Ovary (tissue), 9 donors: Measurements from ENCODE around the gene ZNF292. TPM values are rescaled to one million over a fixed set of nuclear protein-coding genes. Genes with fewer than 3 reads are reported as not detected.
A peak's percentile ranks its signal among the peaks of the same experiment; 100 is the strongest.

ENCODE experiments used
- DNase-seq, 5 donors: peaks; one replicate each; pipeline ENCODE4 v3.0.0-alpha.2; 2019 to 2020
- H3K27ac ChIP-seq, 2 donors: fragments of 200-600 bp; one replicate each; pipeline versions ENCODE4 v1.5.1 to v1.8.0; 2019 to 2022
- H3K27me3 ChIP-seq: fragments of 200-600 bp; one replicate; pipeline ENCODE4 v1.8.0; 2022
- H3K36me3 ChIP-seq: fragments of 200-600 bp; sonication (generic); one replicate; pipeline ENCODE4 v1.5.1; 2019
- H3K4me1 ChIP-seq: one replicate; pipeline ENCODE4 v1.8.1; 2013; ENCODE audit warnings: mild to moderate bottlenecking, moderate library complexity; ENCODE audit not compliant: insufficient read depth
- H3K4me3 ChIP-seq: fragments of 200-600 bp; sonication (generic); one replicate; pipeline ENCODE4 v1.5.1; 2017
- H3K9me3 ChIP-seq, 2 donors: fragments of 200-600 bp in 1 of 2; sonication (generic) in 1 of 2; one replicate each; pipeline versions ENCODE4 v1.5.1 to v1.8.1; 2013 to 2019; ENCODE audit warnings: mild to moderate bottlenecking in 1 of 2, moderate library complexity in 1 of 2
- EP300 ChIP-seq: sonication (generic); formaldehyde crosslinking; IDR thresholded peaks from one replicate; pipeline ENCODE4 v1.6.1; 2017; ENCODE audit warnings: antibody characterized with exemption
- POLR2A ChIP-seq: fragments of 450-650 bp; IDR thresholded peaks from one replicate; pipeline ENCODE4 v1.6.1; 2017; ENCODE audit warnings: antibody characterized with exemption, mild to moderate bottlenecking, moderate library complexity
- WGBS, 3 donors: extraction: QIAGEN DNeasy Blood & Tissue Kit in 1 of 3; methylation state at CpG; one replicate each; pipeline versions ENCODE4 v1.1.5 to v1.1.7; 2013 to 2017; 5-methylcytosine and 5-hydroxymethylcytosine counted together
- intact Hi-C, 4 donors: fragments of 100-400 bp; cut with DNase I; formaldehyde crosslinking; loops; one replicate each; pipeline versions ENCODE4 v1.11.0 to v1.15.1; 2022 to 2023
- polyA plus RNA-seq, 2 donors: library from polyadenylated mRNA; stranded (reverse); fragments of 200-250 nt in 1 of 2; fragments of 350-450 nt in 1 of 2; fragmentation: Illumina TruSeq in 1 of 2; extraction: RNeasy Lipid Tissue Mini Kit (QIAGEN cat#74804) in 1 of 2; gene quantifications; one replicate each; pipeline ENCODE4 v1.2.3, GENCODE V29; 2013 to 2014
- total RNA-seq, 7 donors: library from RNA; depleted of rRNA in 2 of 7; stranded (reverse); fragments of >200 nt in 2 of 7; fragmentation: NEBNext Ultra II Directional in 3 of 7; extraction: Animal tissue kit (Norgen Biotek cat#: 25700) in 3 of 7; gene quantifications; one replicate each; pipeline versions ENCODE4 v1.1.0 to v1.2.4, GENCODE V29; 2016 to 2023
- TF ChIP-seq, protein P1 (sequence below), 3 donors: fragments of 450-650 bp in 2 of 3; fragments of 200-600 bp in 1 of 3; IDR thresholded peaks; one replicate each; pipeline versions ENCODE4 v1.5.1 to v1.8.0; 2016 to 2022; ENCODE audit warnings: antibody characterized with exemption in 3 of 3, mild to moderate bottlenecking in 1 of 3
- donor health status: DM: no; HTN: no; CAD: no; lungs with moderate emphysema.
- donor health status: DM: no; HTN: no; CAD: no.
- donor health status: Bipolar disorder and iron deficiency.
- donor health status: DM: yes; HTN: yes; CAD: no.
- donor health status: DM: no; HTN: no; CAD: no.
- donor health status: DM: yes; HTN: yes; CAD: no.

ZNF292 gene
- total and polyA plus RNA-seq, 9 donors: 8.5 to 158 (median 76.9) TPM

DNA sequence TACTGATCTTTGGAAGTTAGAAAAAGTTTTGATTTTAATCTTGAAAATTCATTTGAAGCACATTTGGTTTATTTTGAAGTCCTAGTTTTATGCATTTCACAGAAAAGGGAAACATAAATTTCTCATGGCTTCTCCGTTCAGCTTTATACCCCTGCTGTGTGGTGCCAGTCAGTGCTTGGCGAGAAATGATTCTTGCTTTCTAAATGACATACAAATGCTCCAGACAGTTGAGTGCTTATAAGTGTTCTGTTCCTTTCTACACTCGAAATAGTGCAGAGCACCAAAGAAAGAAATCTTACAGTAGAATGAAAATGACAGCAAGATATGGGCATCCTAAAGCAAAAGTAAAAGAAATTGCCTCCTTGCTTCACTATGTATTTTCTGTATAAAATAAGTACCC, 9.0 kb upstream of the ZNF292 start:
- no peak overlapping the region for H3K4me3 ChIP-seq
- intact Hi-C loops: no loop called here
- H3K4me1 ChIP-seq: no peaks in the 10 kb centered on the region
- 58 to 60% (median 59%) methylated on average over 3 of the region's 3 CpGs for WGBS, 3 donors
- DNase-seq: no peak
- no peaks in the 10 kb centered on the region for H3K36me3 ChIP-seq
- TF ChIP-seq EP300: no peak
- TF ChIP-seq, protein P1, sequence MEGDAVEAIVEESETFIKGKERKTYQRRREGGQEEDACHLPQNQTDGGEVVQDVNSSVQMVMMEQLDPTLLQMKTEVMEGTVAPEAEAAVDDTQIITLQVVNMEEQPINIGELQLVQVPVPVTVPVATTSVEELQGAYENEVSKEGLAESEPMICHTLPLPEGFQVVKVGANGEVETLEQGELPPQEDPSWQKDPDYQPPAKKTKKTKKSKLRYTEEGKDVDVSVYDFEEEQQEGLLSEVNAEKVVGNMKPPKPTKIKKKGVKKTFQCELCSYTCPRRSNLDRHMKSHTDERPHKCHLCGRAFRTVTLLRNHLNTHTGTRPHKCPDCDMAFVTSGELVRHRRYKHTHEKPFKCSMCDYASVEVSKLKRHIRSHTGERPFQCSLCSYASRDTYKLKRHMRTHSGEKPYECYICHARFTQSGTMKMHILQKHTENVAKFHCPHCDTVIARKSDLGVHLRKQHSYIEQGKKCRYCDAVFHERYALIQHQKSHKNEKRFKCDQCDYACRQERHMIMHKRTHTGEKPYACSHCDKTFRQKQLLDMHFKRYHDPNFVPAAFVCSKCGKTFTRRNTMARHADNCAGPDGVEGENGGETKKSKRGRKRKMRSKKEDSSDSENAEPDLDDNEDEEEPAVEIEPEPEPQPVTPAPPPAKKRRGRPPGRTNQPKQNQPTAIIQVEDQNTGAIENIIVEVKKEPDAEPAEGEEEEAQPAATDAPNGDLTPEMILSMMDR (IDR thresholded peaks at IDR 0.05): no peak
- TF ChIP-seq POLR2A: no peak
- H3K9me3 ChIP-seq: no peaks in the 10 kb centered on the region
- H3K27ac ChIP-seq: no peak overlapping the region
- no peaks in the 10 kb centered on the region for H3K27me3 ChIP-seq

DNA sequence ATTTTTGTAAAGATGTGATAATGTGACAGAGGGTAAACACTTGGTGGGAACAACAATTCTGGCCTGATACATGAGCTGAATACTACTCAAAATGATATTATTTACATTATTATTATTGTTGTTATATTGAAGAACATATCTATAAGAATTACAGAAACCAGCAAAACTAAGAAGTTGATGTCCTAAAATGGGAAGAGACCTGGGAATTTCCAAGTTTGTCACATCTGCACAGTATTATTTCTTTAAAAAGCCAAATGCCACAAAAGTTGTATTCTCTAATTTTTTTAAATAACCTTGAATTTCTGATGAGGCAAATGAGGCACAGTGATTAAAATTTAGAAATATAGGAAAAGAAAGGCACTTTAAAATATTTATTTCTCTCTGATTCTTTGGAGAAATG, 5.0 kb upstream of the ZNF292 start:
- intact Hi-C loops: loop anchor here in 1 of 4 donors (10.0 kb wide), 1 partner anchor 444 kb away; the partner anchor contains the start of gene ORC3
- H3K4me3 ChIP-seq: no peak overlapping the region
- no peaks in the 10 kb centered on the region for H3K9me3 ChIP-seq
- H3K36me3 ChIP-seq: no peaks in the 10 kb centered on the region
- no peak for DNase-seq
- no peak overlapping the region for H3K27ac ChIP-seq
- TF ChIP-seq EP300 (no peak), POLR2A (no peak)
- TF ChIP-seq, protein P1 (IDR thresholded peaks at IDR 0.05): no peak
- H3K4me1 ChIP-seq: no peaks in the 10 kb centered on the region
- no peaks in the 10 kb centered on the region for H3K27me3 ChIP-seq

DNA sequence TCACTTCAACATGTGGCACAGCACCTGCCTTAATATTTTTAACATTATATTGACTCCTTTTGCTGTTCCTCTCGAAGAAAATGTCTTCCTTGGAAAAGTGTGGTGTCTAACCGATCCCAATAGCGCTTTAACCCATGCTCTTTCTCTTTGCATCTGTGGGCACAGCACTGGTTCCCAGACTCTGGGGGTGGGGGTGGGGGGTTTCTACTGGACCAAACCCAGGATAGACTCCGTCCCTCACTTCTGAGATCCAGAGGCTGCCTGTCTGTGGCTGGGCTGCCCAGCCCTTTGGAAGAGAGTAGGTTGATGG, 3.9 kb upstream of the ZNF292 start:
- no peaks in the 10 kb centered on the region for H3K36me3 ChIP-seq
- H3K9me3 ChIP-seq: no peaks in the 10 kb centered on the region
- no peaks in the 10 kb centered on the region for H3K27me3 ChIP-seq
- H3K4me3 ChIP-seq: peak overlapping the region; percentile 73
- H3K27ac ChIP-seq: peak overlapping the region; percentile 84 to 92
- no peaks in the 10 kb centered on the region for H3K4me1 ChIP-seq
- TF ChIP-seq, protein P1 (IDR thresholded peaks at IDR 0.05): no peak
- TF ChIP-seq EP300 (no peak), POLR2A (no peak)
- DNase-seq: no peak
- WGBS, 3 donors: 16 to 27% (median 26%) methylated on average over 4 of the region's 4 CpGs
- intact Hi-C loops: loop anchor here in 1 of 4 donors (10.0 kb wide), 1 partner anchor 443 kb away; the partner anchor contains the start of gene ORC3

DNA sequence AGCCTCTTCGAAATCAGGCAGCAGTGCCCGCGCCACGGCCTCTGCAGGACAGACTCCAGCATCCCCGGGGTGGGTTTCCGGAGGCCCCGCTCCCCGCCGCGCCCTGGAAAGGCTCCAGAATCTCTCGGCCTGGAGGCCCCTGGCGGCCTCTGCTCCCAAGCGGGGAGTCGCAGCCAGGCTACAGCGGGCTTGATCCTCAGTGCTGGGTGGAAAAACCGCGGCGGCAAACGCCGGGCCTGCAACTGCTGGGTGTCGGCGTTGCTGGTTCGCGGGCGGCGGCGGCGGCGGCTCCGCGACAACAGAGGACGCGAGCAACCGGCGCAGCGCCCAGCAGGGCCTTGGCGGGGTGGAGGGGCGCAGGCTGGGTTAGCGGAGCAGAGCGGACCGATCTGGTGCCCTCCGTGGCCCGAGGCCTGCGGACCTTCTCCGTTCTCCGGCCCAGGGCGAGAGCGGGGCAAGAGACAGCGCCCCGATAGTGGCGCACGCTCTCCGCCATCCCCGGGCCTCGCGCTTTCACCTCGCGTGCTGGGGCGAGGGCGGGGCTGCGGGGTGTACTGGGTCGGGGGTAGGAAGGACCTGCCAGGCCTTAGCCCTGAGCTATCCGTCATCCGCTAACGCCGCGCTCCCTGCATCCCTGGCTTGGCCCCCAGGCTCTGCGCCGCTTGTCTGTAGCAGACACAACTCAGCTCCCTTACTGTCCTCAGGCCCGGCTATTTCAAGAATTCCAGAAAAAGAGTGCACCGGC, 3.4 kb upstream of the ZNF292 start:
- H3K9me3 ChIP-seq: no peaks in the 10 kb centered on the region
- H3K27me3 ChIP-seq: no peaks in the 10 kb centered on the region
- intact Hi-C loops: loop anchor here in 1 of 4 donors (10.0 kb wide), 1 partner anchor 443 kb away; the partner anchor contains the start of gene ORC3
- peak overlapping the region; percentile 84 to 92 for H3K27ac ChIP-seq
- TF ChIP-seq EP300 (no peak), POLR2A (no peak)
- TF ChIP-seq, protein P1 (IDR thresholded peaks at IDR 0.05): no peak
- DNase-seq: peak; percentile 69 to 82 (median 74)
- no peaks in the 10 kb centered on the region for H3K4me1 ChIP-seq
- no peaks in the 10 kb centered on the region for H3K36me3 ChIP-seq
- 0 to 1% (median 0%) methylated on average over 40 to 71 of the region's 71 CpGs for WGBS, 3 donors
- H3K4me3 ChIP-seq: peak overlapping the region; percentile 73
